Smooth muscle cell (in vitro differentiated cells): ENCODE data around the gene HIPK3. TPM values are rescaled to one million over a fixed set of nuclear protein-coding genes. Genes with fewer than 3 reads are reported as not detected.

Experiments used
- DNase-seq: peaks from one replicate; lab custom pipeline; 2025; ENCODE audit not compliant: unreplicated experiment; lab: John Stamatoyannopoulos, UW
- H2AFZ ChIP-seq: fragments of 200-600 bp; sonication (generic); 2 replicates; pipeline ENCODE4 v1.6.0; 2016; ENCODE audit warnings: antibody characterized with exemption, low read depth, mild to moderate bottlenecking
- H3F3A ChIP-seq: fragments of 200-600 bp; sonication (generic); 2 replicates; pipeline ENCODE4 v1.6.0; 2017; ENCODE audit warnings: antibody characterized with exemption, low read depth
- H3K27ac ChIP-seq: fragments of 200-600 bp; sonication (generic); 2 replicates; pipeline ENCODE4 v1.5.1; 2016; ENCODE audit warnings: low read depth, mild to moderate bottlenecking
- H3K27me3 ChIP-seq: fragments of 200-600 bp; sonication (generic); 2 replicates; pipeline ENCODE4 v1.6.1; 2016; ENCODE audit warnings: low read depth, mild to moderate bottlenecking
- H3K36me3 ChIP-seq: fragments of 200-600 bp; sonication (generic); 2 replicates; pipeline ENCODE4 v1.5.1; 2016; ENCODE audit warnings: low read depth
- H3K4me1 ChIP-seq: fragments of 200-600 bp; sonication (generic); 2 replicates; pipeline ENCODE4 v1.5.1; 2016; ENCODE audit warnings: low read depth
- H3K4me2 ChIP-seq: fragments of 200-600 bp; sonication (generic); 2 replicates; pipeline ENCODE4 v1.6.0; 2016; ENCODE audit warnings: mild to moderate bottlenecking
- H3K4me3 ChIP-seq: fragments of 200-600 bp; sonication (generic); 2 replicates; pipeline ENCODE4 v1.5.1; 2016; ENCODE audit warnings: mild to moderate bottlenecking
- H3K79me2 ChIP-seq: fragments of 200-600 bp; sonication (generic); 2 replicates; pipeline ENCODE4 v1.6.0; 2016; ENCODE audit warnings: low read depth, mild to moderate bottlenecking
- H3K9ac ChIP-seq: fragments of 200-600 bp; sonication (generic); 2 replicates; pipeline ENCODE4 v1.6.0; 2016; ENCODE audit warnings: low read depth
- H3K9me3 ChIP-seq: fragments of 200-600 bp; sonication (generic); replicated peaks from 2 replicates; pipeline ENCODE4 v1.5.1; 2016; ENCODE audit warnings: low read depth
- H4K20me1 ChIP-seq: fragments of 200-600 bp; sonication (generic); 2 replicates; pipeline ENCODE4 v1.6.0; 2016; ENCODE audit warnings: low read depth
- CTCF ChIP-seq: fragments of 200-600 bp; sonication (generic); IDR thresholded peaks from 2 replicates; pipeline ENCODE4 v1.5.1; 2017; ENCODE audit warnings: borderline replicate concordance, mild to moderate bottlenecking, antibody characterized with exemption; ENCODE audit not compliant: insufficient read depth, poor library complexity, severe bottlenecking
- WGBS: methylation state at CpG from one replicate; pipeline ENCODE4 v1.1.7; 2016; ENCODE audit warnings: low lambda C conversion rate; 5-methylcytosine and 5-hydroxymethylcytosine counted together
- polyA plus RNA-seq: library from polyadenylated mRNA; unstranded; fragments of >200 nt; fragmentation: Nextera tagmentation; extraction: Ambion mirVana; gene quantifications from 2 replicates; pipeline ENCODE4 v1.2.1, GENCODE V29; 2016
- total RNA-seq: library from RNA; depleted of rRNA; stranded (reverse); fragments of >200 nt; gene quantifications from 2 replicates; pipeline ENCODE4 v1.2.3, GENCODE V29; 2014

HIPK3 gene
- total and polyA plus RNA-seq, 2 experiments from 2014 or later: 15.3 to 80.0 TPM

GRCh38 chr11:33271059-33271458 lies 13.9 kb downstream of the HIPK3 start:
- H3K36me3 ChIP-seq: no peaks in the 10 kb centered on the region
- peaks cover 8% of the 10 kb centered on the region for H3F3A ChIP-seq
- peaks cover 99% of the 10 kb centered on the region for H3K79me2 ChIP-seq
- no peaks in the 10 kb centered on the region for H3K4me1 ChIP-seq
- H3K27me3 ChIP-seq: no peaks in the 10 kb centered on the region
- no peak overlapping the region for H3K9ac ChIP-seq
- no peak overlapping the region for H3K4me3 ChIP-seq
- H4K20me1 ChIP-seq: peaks cover 99% of the 10 kb centered on the region
- no peak overlapping the region for H3K27ac ChIP-seq
- H2AFZ ChIP-seq: no peak overlapping the region
- H3K4me2 ChIP-seq: no peak overlapping the region
- 97% methylated on average over 3 of the region's 3 CpGs for WGBS
- no peak for DNase-seq
- H3K9me3 ChIP-seq: no peaks in the 10 kb centered on the region
- TF ChIP-seq CTCF: no peak

GRCh38 chr11:33272338-33273107 lies 15.3 kb downstream of the HIPK3 start:
- H3K4me2 ChIP-seq: no peak overlapping the region
- H3K9ac ChIP-seq: no peak overlapping the region
- TF ChIP-seq CTCF: no peak
- H3K36me3 ChIP-seq: no peaks in the 10 kb centered on the region
- DNase-seq: no peak
- H3K79me2 ChIP-seq: peaks cover 99% of the 10 kb centered on the region
- no peak overlapping the region for H3K4me3 ChIP-seq
- peaks cover 5% of the 10 kb centered on the region for H3F3A ChIP-seq
- peaks cover 99% of the 10 kb centered on the region for H4K20me1 ChIP-seq
- H3K9me3 ChIP-seq: no peaks in the 10 kb centered on the region
- no peak overlapping the region for H2AFZ ChIP-seq
- H3K27ac ChIP-seq: no peak overlapping the region
- no peaks in the 10 kb centered on the region for H3K27me3 ChIP-seq
- 94% methylated on average over 12 of the region's 13 CpGs for WGBS
- H3K4me1 ChIP-seq: no peaks in the 10 kb centered on the region

GRCh38 chr11:33273656-33274055 lies 16.5 kb downstream of the HIPK3 start:
- H3K4me1 ChIP-seq: no peaks in the 10 kb centered on the region
- H3K9ac ChIP-seq: no peak overlapping the region
- H3K4me2 ChIP-seq: no peak overlapping the region
- no peak overlapping the region for H2AFZ ChIP-seq
- H3K36me3 ChIP-seq: no peaks in the 10 kb centered on the region
- DNase-seq: no peak
- peaks cover 99% of the 10 kb centered on the region for H4K20me1 ChIP-seq
- TF ChIP-seq CTCF: no peak
- peak overlapping the region; percentile 1 for H3K27ac ChIP-seq
- peaks cover 99% of the 10 kb centered on the region for H3K79me2 ChIP-seq
- peaks cover 4% of the 10 kb centered on the region for H3F3A ChIP-seq
- H3K9me3 ChIP-seq: no peaks in the 10 kb centered on the region
- H3K4me3 ChIP-seq: no peak overlapping the region
- H3K27me3 ChIP-seq: no peaks in the 10 kb centered on the region

GRCh38 chr11:33280411-33280810 lies 23.2 kb downstream of the HIPK3 start:
- Histone ChIP-seq H3K4me2 (no peak overlapping the region), H3K4me3 (no peak overlapping the region), H3K9ac (no peak overlapping the region), H3K9me3 (no peaks in the 10 kb centered on the region), H3K27ac (no peak overlapping the region), H2AFZ (no peak overlapping the region), H4K20me1 (peaks cover 100% of the 10 kb centered on the region), H3K4me1 (no peaks in the 10 kb centered on the region), H3F3A (no peaks in the 10 kb centered on the region), H3K79me2 (peaks cover 100% of the 10 kb centered on the region), H3K36me3 (no peaks in the 10 kb centered on the region), H3K27me3 (no peaks in the 10 kb centered on the region)
- no peak for TF ChIP-seq CTCF
- no peak for DNase-seq
